Esophagus (tissue), 2 donors: ENCODE measurements around the gene KCNK4. TPM values are rescaled to one million over a fixed set of nuclear protein-coding genes. Genes with fewer than 3 reads are reported as not detected.

ENCODE experiments used
- H3K27ac ChIP-seq, 2 donors: one replicate each; pipeline ENCODE4 v1.5.1; 2013; ENCODE audit warnings: low read depth in 2 of 2, mild to moderate bottlenecking in 2 of 2, inconsistent platforms in 1 of 2, low read length in 1 of 2, moderate library complexity in 1 of 2
- H3K27me3 ChIP-seq, 2 donors: one replicate each; pipeline ENCODE4 v1.6.1; 2013; ENCODE audit warnings: low read length in 2 of 2, control low read depth in 1 of 2, mild to moderate bottlenecking in 1 of 2; ENCODE audit not compliant: insufficient read depth in 2 of 2, control insufficient read depth in 1 of 2
- H3K36me3 ChIP-seq, 2 donors: one replicate each; pipeline ENCODE4 v1.6.1; 2013; ENCODE audit warnings: low read length in 1 of 2; ENCODE audit not compliant: control insufficient read depth in 2 of 2, insufficient read depth in 2 of 2
- H3K4me1 ChIP-seq, 2 donors: one replicate each; pipeline ENCODE4 v1.6.1; 2013; ENCODE audit warnings: low read length in 1 of 2; ENCODE audit not compliant: control insufficient read depth in 2 of 2, insufficient read depth in 2 of 2
- H3K4me3 ChIP-seq, 2 donors: one replicate each; pipeline ENCODE4 v1.5.1; 2013; ENCODE audit warnings: low read length in 2 of 2, mild to moderate bottlenecking in 2 of 2, low read depth in 1 of 2, moderate library complexity in 1 of 2
- H3K9me3 ChIP-seq, 2 donors: one replicate each; pipeline ENCODE4 v1.6.1; 2013; ENCODE audit warnings: mild to moderate bottlenecking in 2 of 2, low read depth in 1 of 2, low read length in 1 of 2, moderate library complexity in 1 of 2; ENCODE audit not compliant: control insufficient read depth in 2 of 2, insufficient read depth in 1 of 2
- WGBS, 2 donors: extraction: QIAGEN DNeasy Blood & Tissue Kit; methylation state at CpG; one replicate each; pipeline ENCODE4 v1.1.7; 2013; 5-methylcytosine and 5-hydroxymethylcytosine counted together
- polyA plus RNA-seq, 2 donors: library from polyadenylated mRNA; stranded (reverse); fragments of 200-250 nt; gene quantifications; one replicate each; pipeline ENCODE4 v1.2.3, GENCODE V29; 2013
- donor health status: healthy with polysubstance abuse.
- donor health status: Bipolar disorder and iron deficiency.

The KCNK4 gene
- polyA plus RNA-seq, 2 donors, result not detected

DNA sequence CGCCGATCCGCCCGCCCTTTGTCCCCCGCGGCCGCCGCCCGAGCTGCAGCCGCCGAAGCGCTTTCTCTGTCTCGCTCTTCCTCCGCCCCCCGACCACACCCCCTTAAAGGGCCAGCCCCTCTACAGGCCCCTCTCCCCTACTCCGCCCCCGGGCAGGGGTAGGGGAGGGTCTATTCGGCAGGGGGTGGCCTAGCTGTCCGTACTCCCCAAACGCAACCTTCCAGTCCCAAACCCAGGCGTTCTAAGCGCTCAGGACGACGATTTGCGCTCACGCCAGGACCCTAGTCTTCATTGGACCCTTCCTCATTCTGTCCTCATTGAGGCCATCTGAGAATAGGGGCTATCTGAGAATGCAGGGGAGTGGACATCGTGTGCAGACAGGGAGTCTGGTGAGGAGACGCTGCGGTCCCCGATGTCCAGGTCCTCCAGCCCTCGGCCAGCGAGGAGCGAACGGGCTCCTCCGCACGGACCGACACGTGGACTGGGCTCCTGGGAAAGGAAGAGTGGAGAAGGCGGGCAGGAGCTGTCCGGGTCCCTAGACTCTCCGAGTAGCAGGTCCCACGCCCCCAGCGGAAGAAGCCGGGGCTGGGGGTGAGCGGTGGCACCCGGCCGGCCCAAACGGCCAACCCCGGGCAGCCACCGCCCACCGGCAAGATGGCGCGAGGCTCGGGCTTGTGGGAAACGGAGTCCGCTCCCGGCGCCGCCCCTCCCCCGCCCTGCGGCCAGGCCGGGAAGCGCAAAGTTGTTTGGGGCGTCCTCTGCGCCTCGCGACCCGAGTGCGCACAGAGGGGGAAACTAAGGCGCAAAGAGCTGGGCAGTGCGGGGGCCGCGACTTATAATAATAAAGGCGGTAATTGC is 44.0 kb upstream of the KCNK4 start, which contains the start of gene PPP1R14B:
Gene PPP1R14B (minus strand): TSS at position 73 of the 858 bp plus-strand sequence. CDS start 270 bp downstream, outside the sequence.
- WGBS, 2 donors, result 1 to 3% methylated on average over 57 to 74 of the region's 74 CpGs
- H3K27me3 ChIP-seq, result no peaks in the 10 kb centered on the region
- H3K4me1 ChIP-seq, result peaks cover 10 to 20% of the 10 kb centered on the region in 2 donors
- H3K4me3 ChIP-seq, result peak within 1 kb of the TSS; percentile 69 to 78
- peak within 1 kb of the TSS; percentile 97 to 98 for H3K27ac ChIP-seq
- H3K36me3 ChIP-seq, result peaks cover 0 to 13% of the 10 kb centered on the region in 2 donors
- no peaks in the 10 kb centered on the region for H3K9me3 ChIP-seq

DNA sequence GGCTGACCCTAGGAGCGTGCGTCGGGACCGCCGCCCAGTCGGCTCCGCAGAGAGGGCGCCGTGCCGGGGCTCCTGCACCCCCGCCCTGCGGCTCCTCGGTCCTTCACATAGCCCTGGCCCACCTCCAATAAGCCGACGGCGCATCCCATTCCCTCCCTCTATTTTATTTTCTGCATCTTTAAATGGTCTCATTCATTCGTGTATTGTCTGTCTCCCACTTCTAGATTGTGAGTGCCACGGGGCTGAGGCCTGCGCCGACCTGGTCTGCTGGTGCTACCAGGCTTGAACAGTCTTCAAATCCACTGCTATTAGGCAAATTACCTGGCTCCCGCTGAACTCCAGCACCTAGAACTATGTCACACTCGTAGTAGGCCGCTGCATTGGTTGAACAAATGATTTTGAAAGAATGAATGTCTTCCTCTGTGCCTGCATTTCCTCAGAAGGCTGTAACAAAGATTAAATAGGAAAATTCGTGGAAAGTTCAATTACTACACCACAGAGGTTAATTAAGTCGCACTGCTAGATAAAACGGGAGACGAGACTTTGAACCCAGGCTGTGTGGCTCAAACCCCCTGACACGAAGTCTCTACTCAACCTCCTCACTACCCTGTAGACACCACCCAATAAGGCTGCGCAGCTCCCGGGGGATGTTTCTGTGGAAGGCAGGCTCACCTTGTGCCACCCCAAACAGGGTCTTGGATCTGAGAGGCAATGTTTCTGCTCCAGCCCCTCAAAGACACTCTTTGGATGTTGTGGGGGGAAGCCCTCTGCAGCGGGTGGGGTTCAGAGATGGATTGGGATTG is 43.2 kb upstream of the KCNK4 start:
- WGBS, 2 donors, result 36 to 47% methylated on average over 29 to 31 of the region's 31 CpGs
- no peaks in the 10 kb centered on the region for H3K27me3 ChIP-seq
- peaks cover 10 to 17% of the 10 kb centered on the region in 2 donors for H3K4me1 ChIP-seq
- peak overlapping the region; percentile 97 to 98 for H3K27ac ChIP-seq
- H3K9me3 ChIP-seq, result no peaks in the 10 kb centered on the region
- peaks cover 0 to 11% of the 10 kb centered on the region in 2 donors for H3K36me3 ChIP-seq
- peak overlapping the region; percentile 51 to 69 for H3K4me3 ChIP-seq

DNA sequence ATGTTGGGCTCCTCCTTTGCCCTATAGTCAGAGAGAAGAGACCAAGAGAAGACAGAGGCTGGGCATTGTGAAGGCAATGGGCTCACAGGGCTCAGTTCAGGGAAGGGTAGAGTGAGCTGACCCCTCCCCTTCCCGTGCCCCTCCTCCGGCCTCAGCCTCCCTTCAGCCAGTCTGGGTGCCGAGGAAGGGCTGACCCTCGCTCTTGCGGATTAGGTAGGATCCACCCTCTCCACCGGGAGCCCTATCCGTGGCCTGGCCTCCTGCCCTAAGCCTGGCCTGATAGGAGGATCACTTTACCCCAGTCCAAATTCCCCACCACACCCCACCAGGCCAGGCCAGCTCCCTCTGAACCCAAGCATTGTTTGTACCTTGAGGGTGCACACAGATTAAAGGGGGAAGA is 42.5 kb upstream of the KCNK4 start:
- WGBS, 2 donors, result 73 to 76% methylated on average over 7 of the region's 7 CpGs
- H3K36me3 ChIP-seq, result peaks cover 0 to 5% of the 10 kb centered on the region in 2 donors
- H3K27ac ChIP-seq, result no peak overlapping the region
- no peaks in the 10 kb centered on the region for H3K27me3 ChIP-seq
- no peaks in the 10 kb centered on the region for H3K9me3 ChIP-seq
- H3K4me1 ChIP-seq, result peaks cover 6 to 17% of the 10 kb centered on the region in 2 donors
- no peak overlapping the region for H3K4me3 ChIP-seq

DNA sequence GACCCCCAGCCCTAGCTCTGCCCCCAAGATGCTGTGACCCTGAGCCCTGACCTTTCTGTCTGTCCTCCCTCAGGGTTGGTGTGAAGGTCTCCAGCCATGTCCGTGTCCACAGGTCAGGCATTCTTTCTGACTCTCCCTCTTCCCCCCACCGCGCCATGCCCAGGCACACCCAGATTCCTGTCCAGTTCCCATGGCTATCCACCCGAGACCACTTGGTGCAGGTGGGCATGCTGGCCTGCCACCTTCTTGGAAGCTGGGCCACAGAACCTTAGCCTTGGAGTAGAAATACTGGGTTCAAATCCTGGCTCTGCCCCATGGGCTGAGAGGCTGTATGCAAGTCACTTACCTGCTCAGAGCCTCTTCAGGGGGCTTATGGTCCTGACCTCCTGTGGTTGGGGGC is 42.1 kb upstream of the KCNK4 start:
- 94 to 95% methylated on average over 4 of the region's 4 CpGs for WGBS, 2 donors
- H3K4me1 ChIP-seq, result peaks cover 6 to 16% of the 10 kb centered on the region in 2 donors
- no peaks in the 10 kb centered on the region for H3K27me3 ChIP-seq
- H3K27ac ChIP-seq, result no peak overlapping the region
- H3K9me3 ChIP-seq, result no peaks in the 10 kb centered on the region
- H3K36me3 ChIP-seq, result peaks cover 0 to 4% of the 10 kb centered on the region in 2 donors
- H3K4me3 ChIP-seq, result no peak overlapping the region

DNA sequence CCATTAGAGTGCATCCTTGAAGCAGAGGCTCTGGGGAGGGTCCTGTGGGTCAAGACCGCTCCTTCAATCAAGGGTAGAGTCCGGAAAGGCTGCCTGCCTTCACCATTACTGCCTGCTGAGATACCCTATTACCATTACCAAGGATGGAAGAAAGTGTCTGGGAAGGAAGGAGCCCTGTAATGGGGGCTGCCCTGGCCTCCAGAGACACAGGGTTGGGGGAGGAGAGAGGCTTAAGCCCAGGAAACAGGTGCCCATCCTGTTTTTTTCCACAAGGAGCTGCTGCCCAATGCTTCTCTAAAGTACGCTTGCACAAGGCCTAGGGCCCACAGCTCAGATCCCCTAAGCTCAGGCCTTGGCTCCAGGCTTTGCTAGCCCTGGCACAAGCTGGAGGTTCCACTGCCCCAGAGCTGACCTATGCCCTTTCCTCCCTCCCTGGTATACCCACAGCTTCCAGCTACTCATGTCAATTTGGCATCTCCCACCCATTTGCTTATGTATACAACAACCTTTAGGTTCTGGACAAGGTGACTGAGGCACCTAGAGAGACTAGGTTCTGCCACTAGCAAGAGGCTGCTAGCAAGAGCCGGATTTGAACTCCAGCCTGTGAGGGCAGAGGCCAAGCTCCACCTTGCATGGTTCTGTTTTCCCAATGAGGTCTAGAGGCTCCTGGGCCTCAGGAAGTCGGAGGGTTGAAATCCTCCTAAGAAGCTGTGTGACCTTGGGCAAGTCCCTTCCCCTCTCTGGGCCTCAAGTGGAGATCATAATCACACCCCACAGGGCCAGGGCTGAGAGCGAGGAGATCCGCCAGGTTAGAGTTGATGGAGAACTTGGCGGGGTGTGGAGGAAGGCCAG is 41.3 kb upstream of the KCNK4 start:
- Histone ChIP-seq H3K27ac (no peak overlapping the region), H3K4me1 (peaks cover 6 to 14% of the 10 kb centered on the region in 2 donors)
- 86 to 88% methylated on average over 8 of the region's 8 CpGs for WGBS, 2 donors

DNA sequence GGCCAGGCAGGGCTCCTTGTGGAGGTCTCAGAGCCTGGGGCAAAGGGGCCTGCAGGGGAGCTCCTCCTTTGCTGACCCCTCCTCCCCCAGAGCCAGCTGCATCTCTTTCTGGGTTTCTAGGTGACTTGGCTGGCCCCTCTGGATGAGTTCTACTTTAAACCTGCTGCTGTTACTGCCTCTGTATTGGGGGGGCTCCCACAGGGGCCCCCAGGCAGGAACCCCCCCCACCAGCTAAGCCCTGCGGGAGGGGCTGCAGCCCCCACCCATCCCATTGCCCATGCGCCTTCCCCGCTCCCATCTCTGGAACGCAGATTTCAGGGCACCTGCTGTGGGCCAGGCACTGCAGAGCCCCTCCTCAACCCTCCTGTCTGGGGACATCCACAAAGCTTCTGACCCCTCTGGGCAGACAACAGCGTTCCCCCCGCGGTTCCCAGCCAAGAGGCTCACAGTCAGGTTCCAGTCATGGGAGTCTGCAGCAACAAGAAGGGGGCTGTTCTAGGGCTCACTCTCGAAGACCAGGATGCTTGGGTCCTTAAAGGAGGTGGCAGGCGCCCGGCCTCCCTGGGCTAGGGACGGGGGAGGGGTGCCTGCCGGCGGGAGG is 40.6 kb upstream of the KCNK4 start:
- H3K4me1 ChIP-seq, result peaks cover 6 to 14% of the 10 kb centered on the region in 2 donors
- no peaks in the 10 kb centered on the region for H3K9me3 ChIP-seq
- no peak overlapping the region for H3K27ac ChIP-seq
- H3K36me3 ChIP-seq, result peaks cover 0 to 12% of the 10 kb centered on the region in 2 donors
- H3K27me3 ChIP-seq, result no peaks in the 10 kb centered on the region
- 21 to 23% methylated on average over 12 to 13 of the region's 13 CpGs for WGBS, 2 donors
- peak overlapping the region; percentile 52 to 85 for H3K4me3 ChIP-seq

More for the DNA sequence above, 41.3 kb upstream of the KCNK4 start:
- Histone ChIP-seq H3K9me3 (no peaks in the 10 kb centered on the region), H3K36me3 (peaks cover 0 to 7% of the 10 kb centered on the region in 2 donors), H3K27me3 (no peaks in the 10 kb centered on the region), H3K4me3 (no peak overlapping the region)

DNA sequence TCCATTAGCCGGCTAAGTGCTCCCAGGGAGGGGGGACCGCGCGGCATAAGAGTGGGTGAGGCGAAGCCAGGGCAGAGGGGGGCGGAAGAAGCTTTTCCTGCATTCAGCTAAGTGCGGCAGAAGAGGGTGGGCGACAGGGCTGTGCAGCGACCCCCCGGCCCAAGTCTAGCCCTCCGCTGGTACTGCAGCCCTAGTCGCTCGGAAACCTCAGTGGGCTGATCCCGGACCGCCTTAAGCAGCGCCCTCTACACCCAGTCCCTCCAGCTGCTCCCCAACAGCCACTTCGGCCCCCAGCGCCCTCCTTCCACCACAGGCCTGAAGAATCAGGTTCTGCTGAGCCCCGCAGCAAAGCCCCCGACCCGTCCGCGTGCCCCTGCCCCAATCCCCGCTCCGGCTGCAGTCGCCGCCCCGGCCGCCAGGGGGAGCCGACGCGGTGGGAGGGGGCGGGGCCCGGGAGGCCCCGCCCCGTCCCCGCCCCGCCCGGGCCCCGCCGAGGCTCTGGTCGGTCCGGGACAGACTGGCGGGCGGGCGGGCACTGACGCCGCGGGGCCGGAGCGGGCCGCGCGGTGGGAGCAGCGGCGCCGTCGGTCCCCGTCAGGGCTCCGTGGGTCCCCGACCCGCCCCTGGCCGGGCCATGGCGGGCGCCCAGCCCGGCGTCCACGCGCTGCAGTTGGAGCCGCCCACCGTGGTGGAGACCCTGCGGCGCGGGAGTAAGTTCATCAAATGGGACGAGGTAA is 39.9 kb upstream of the KCNK4 start, which contains the start of gene PLCB3:
Gene PLCB3 (plus strand): TSS at position 515 of the 737 bp plus-strand sequence. CDS start 120 bp downstream, at position 635.
- Histone ChIP-seq H3K9me3 (no peaks in the 10 kb centered on the region), H3K4me3 (peak within 1 kb of the TSS; percentile 75 to 85), H3K27me3 (no peaks in the 10 kb centered on the region), H3K27ac (peak within 1 kb of the TSS; percentile 64 to 84), H3K36me3 (peaks cover 0 to 18% of the 10 kb centered on the region in 2 donors), H3K4me1 (peaks cover 6 to 14% of the 10 kb centered on the region in 2 donors)
- 1% methylated on average over 66 to 75 of the region's 75 CpGs for WGBS, 2 donors

DNA sequence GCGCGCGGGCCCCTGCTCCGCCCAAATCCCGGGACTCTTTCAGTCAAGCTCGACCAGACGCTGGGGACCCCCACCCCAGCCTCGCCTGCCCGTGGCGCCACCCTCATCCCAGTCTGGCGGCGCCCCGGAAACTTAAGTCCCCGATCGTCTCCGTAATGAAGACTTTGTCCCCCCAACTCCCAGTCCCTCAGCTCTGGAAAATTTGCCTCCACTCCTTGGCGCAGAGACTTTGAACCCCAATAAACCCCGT is 39.4 kb upstream of the KCNK4 start:
- peaks cover 3 to 23% of the 10 kb centered on the region in 2 donors for H3K36me3 ChIP-seq
- no peaks in the 10 kb centered on the region for H3K27me3 ChIP-seq
- H3K27ac ChIP-seq, result peak overlapping the region; percentile 64 to 84
- peaks cover 6 to 14% of the 10 kb centered on the region in 2 donors for H3K4me1 ChIP-seq
- H3K4me3 ChIP-seq, result peak overlapping the region; percentile 75 to 85
- no peaks in the 10 kb centered on the region for H3K9me3 ChIP-seq
- 0 to 1% methylated on average over 18 of the region's 18 CpGs for WGBS, 2 donors
